A549 (cell line): ENCODE results near the gene SPTB. TPM values are rescaled to one million over a fixed set of nuclear protein-coding genes. Genes with fewer than 3 reads are reported as not detected.
A peak's percentile ranks its signal among the peaks of the same experiment; 100 is the strongest.

Source experiments
- ATAC-seq, 2 experiments: fragments of 200-7000 bp in 1 of 2; fragments of >200 bp in 1 of 2; cut with Nextera tagmentation in 1 of 2; cut with Tn5 transposase in 1 of 2; 3 replicates each; pipeline versions ENCODE4 v1.8.0 to v1.9.1; 2018 to 2020; ENCODE audit warnings: mild to moderate bottlenecking in 1 of 2, moderate library complexity in 1 of 2
- CTCF ChIA-PET: fragments of 300-600 bp; sonication (Branson Sonifier 250); formaldehyde crosslinking; extraction: SDS; loops from one replicate; lab custom pipeline; 2021; ENCODE audit warnings: antibody characterized with exemption, inconsistent platforms; lab: Yijun Ruan, JAX
- POLR2A ChIA-PET: fragments of 350-600 bp; formaldehyde crosslinking; extraction: SDS; loops from one replicate; lab custom pipeline; 2021; ENCODE audit warnings: antibody characterized with exemption, inconsistent platforms; lab: Yijun Ruan, JAX
- DNase-seq, 2 experiments: peaks; one replicate each; pipeline versions ENCODE4 v3.0.0 to v3.0.0-alpha.2; 2011 to 2016; ENCODE audit warnings: low read depth in 1 of 2, low spot score in 1 of 2
- FAIRE-seq: peaks from 2 replicates; lab custom pipeline; 2011; peaks lifted over from hg19 to GRCh38; lab: Jason Lieb, UNC
- H3K27ac ChIP-seq, 2 experiments: fragments of >200 bp; sonication (Bioruptor Twin); formaldehyde crosslinking; 3 replicates each; pipeline ENCODE4 v1.5.1; 2016 to 2017
- H3K4me1 ChIP-seq: fragments of >200 bp; sonication (Bioruptor Twin); formaldehyde crosslinking; 3 replicates; pipeline ENCODE4 v1.6.1; 2016
- H3K4me2 ChIP-seq: fragments of >200 bp; sonication (Bioruptor Twin); formaldehyde crosslinking; 3 replicates; pipeline ENCODE4 v1.6.1; 2016
- H3K4me3 ChIP-seq: fragments of >200 bp; sonication (Bioruptor Twin); formaldehyde crosslinking; 3 replicates; pipeline ENCODE4 v1.5.1; 2016
- H3K9me3 ChIP-seq: fragments of >200 bp; sonication (Bioruptor Twin); formaldehyde crosslinking; 3 replicates; pipeline ENCODE4 v1.6.1; 2016
- ATOH8 ChIP-seq: fragments of 250-450 bp; sonication (Bioruptor Pico); IDR thresholded peaks from 2 replicates; pipeline ENCODE4 v1.5.0; 2020; ENCODE audit warnings: low read depth, mild to moderate bottlenecking, moderate library complexity
- BCL3 ChIP-seq: fragments of >200 bp; sonication (Bioruptor Twin); formaldehyde crosslinking; IDR thresholded peaks from 3 replicates; pipeline ENCODE4 v1.6.1; 2016
- BHLHE40 ChIP-seq: IDR thresholded peaks from 2 replicates; pipeline ENCODE4 v1.6.1; 2012; ENCODE audit warnings: low read depth, low read length, inconsistent platforms
- CBX8 ChIP-seq: fragments of 200-600 bp; sonication (generic); IDR thresholded peaks from 2 replicates; pipeline ENCODE4 v1.6.1; 2016
- CHD2 ChIP-seq: fragments of 150-350 bp; IDR thresholded peaks from 2 replicates; pipeline ENCODE4 v1.6.1; 2014; ENCODE audit warnings: low read length; ENCODE audit not compliant: partially characterized antibody
- E2F6 ChIP-seq: IDR thresholded peaks from 2 replicates; pipeline ENCODE4 v1.6.1; 2012; ENCODE audit warnings: low read depth, borderline replicate concordance
- EHF ChIP-seq: fragments of 250-450 bp; sonication (Bioruptor Pico); IDR thresholded peaks from 2 replicates; pipeline ENCODE4 v1.5.0; 2020; ENCODE audit warnings: mild to moderate bottlenecking
- HEYL ChIP-seq: fragments of 250-450 bp; sonication (Bioruptor Pico); IDR thresholded peaks from 2 replicates; pipeline ENCODE4 v1.8.0; 2021; ENCODE audit warnings: mild to moderate bottlenecking, moderate library complexity
- HMGXB4 ChIP-seq: fragments of 250-450 bp; sonication (Bioruptor Pico); IDR thresholded peaks from 2 replicates; pipeline ENCODE4 v1.5.0; 2021; ENCODE audit warnings: mild to moderate bottlenecking, moderate library complexity, borderline replicate concordance
- HOXB13 ChIP-seq: fragments of 250-450 bp; sonication (Bioruptor Pico); IDR thresholded peaks from 2 replicates; pipeline ENCODE4 v1.5.0; 2020; ENCODE audit warnings: low read depth, mild to moderate bottlenecking, moderate library complexity
- JUN ChIP-seq, 2 experiments: fragments of >200 bp; sonication (Bioruptor Twin); formaldehyde crosslinking; IDR thresholded peaks; 2 replicates in 1 of 2; 3 replicates in 1 of 2; pipeline ENCODE4 v1.6.1; 2016 to 2017
- KDM5A ChIP-seq: fragments of 200-600 bp; sonication (generic); IDR thresholded peaks from 2 replicates; pipeline ENCODE4 v1.6.1; 2016; ENCODE audit warnings: antibody characterized with exemption, mild to moderate bottlenecking
- MAX ChIP-seq: IDR thresholded peaks from 2 replicates; pipeline ENCODE4 v1.6.1; 2012
- MYC ChIP-seq: IDR thresholded peaks from 2 replicates; pipeline ENCODE4 v1.6.1; 2012; ENCODE audit warnings: mild to moderate bottlenecking, inconsistent platforms, low read length, improper control_type of control experiment, borderline replicate concordance
- NFE2L2 ChIP-seq: fragments of 150-350 bp; conservative IDR thresholded peaks from 2 replicates; pipeline ENCODE4 v1.6.1; 2014; ENCODE audit warnings: low read length
- NR3C1 ChIP-seq: fragments of >200 bp; sonication (Bioruptor Twin); formaldehyde crosslinking; IDR thresholded peaks from 3 replicates; pipeline ENCODE4 v1.6.1; 2017
- POLR2AphosphoS2 ChIP-seq: conservative IDR thresholded peaks from 2 replicates; pipeline ENCODE4 v1.6.1; 2012; ENCODE audit warnings: low read length, improper control_type of control experiment, inconsistent platforms
- RAD21 ChIP-seq, 2 experiments: fragments of >200 bp in 1 of 2; sonication (Bioruptor Twin) in 1 of 2; formaldehyde crosslinking in 1 of 2; IDR thresholded peaks in 1 of 2; conservative IDR thresholded peaks in 1 of 2; 2 replicates in 1 of 2; 3 replicates in 1 of 2; pipeline ENCODE4 v1.6.1; 2012 to 2018; ENCODE audit warnings: inconsistent platforms in 1 of 2
- RARB ChIP-seq: fragments of 250-450 bp; sonication (Bioruptor Pico); IDR thresholded peaks from 2 replicates; pipeline ENCODE4 v1.8.0; 2021; ENCODE audit warnings: mild to moderate bottlenecking, moderate library complexity
- REST ChIP-seq: fragments of 200-600 bp; sonication (generic); IDR thresholded peaks from 2 replicates; pipeline ENCODE4 v1.6.1; 2016; ENCODE audit warnings: antibody characterized with exemption, mild to moderate bottlenecking, moderate library complexity
- USF2 ChIP-seq: fragments of 450-650 bp; IDR thresholded peaks from 2 replicates; pipeline ENCODE4 v1.6.1; 2014; ENCODE audit warnings: antibody characterized with exemption
- ZFP36 ChIP-seq: fragments of 450-650 bp; IDR thresholded peaks from 2 replicates; pipeline ENCODE4 v1.6.1; 2014; ENCODE audit warnings: borderline replicate concordance; ENCODE audit not compliant: partially characterized antibody
- WGBS: methylation state at CpG from one replicate; pipeline ENCODE4 v1.1.6; 2017; ENCODE audit errors: missing lambda C conversion rate; 5-methylcytosine and 5-hydroxymethylcytosine counted together
- polyA plus RNA-seq, 4 experiments: library from polyadenylated mRNA; depleted of rRNA in 3 of 4; stranded (reverse); fragments of >200 nt; fragmentation: RNase III in 1 of 4; extraction: RNeasy Plus Mini Kit Qiagen cat#74134 plus additional on column Dnase treatment in 1 of 4; gene quantifications; 2 replicates in 3 of 4; 3 replicates in 1 of 4; pipeline ENCODE4 v1.2.3, GENCODE V29; 2011 to 2017

SPTB gene
- polyA plus RNA-seq, 2 of the 4 experiments (the other 2 are of a cell fraction): 0.27 to 2.1 TPM

- no peak for TF ChIP-seq REST
- TF ChIP-seq HEYL (CRISPR knock-in tag): no peak
- no peak for TF ChIP-seq NR3C1
- TF ChIP-seq POLR2AphosphoS2: no peak
- TF ChIP-seq HMGXB4: no peak
- no peak for TF ChIP-seq BHLHE40
- no peak for TF ChIP-seq CHD2
- TF ChIP-seq NFE2L2: no peak
- TF ChIP-seq MAX: no peak
- TF ChIP-seq RAD21 (conservative IDR thresholded peaks at IDR 0.05 in 1 of 2, IDR thresholded peaks at IDR 0.05 in 1 of 2): peak in 1 of 2 experiments; percentile 44; a peak in 3 of 5 replicates
These were observed 118.2 kb downstream of the SPTB start (continued) for GRCh38 chr14:64761441-64762043.

GRCh38 chr14:64760916-64761315 lies 118.8 kb downstream of the SPTB start:
- 76% methylated on average over 5 of the region's 5 CpGs for WGBS
- POLR2A ChIA-PET: interaction anchor here (2.6 kb wide), 1 partner anchor 220 kb away, joined by 16 read pairs; the partner anchor contains the start of gene HSPA2

More at GRCh38 chr14:64760916-64761315, 118.8 kb downstream of the SPTB start:
- CTCF ChIA-PET: interaction anchor here (0.8 to 7.4 kb wide), 32 partner anchors 9 to 223 kb away, joined by 3 to 147 read pairs (median 6); partner anchors contain the start of genes HSPA2 and PLEKHG3
- Histone ChIP-seq H3K9me3 (no peaks in the 10 kb centered on the region), H3K4me3 (no peak overlapping the region), H3K4me1 (peaks cover 94% of the 10 kb centered on the region), H3K4me2 (peak overlapping the region; percentile 88), H3K27ac (peak overlapping the region; percentile 92 to 93)
- ATAC-seq: no peak
- no peak for FAIRE-seq
- TF ChIP-seq EHF (CRISPR knock-in tag): no peak
- TF ChIP-seq MYC: no peak
- no peak for TF ChIP-seq KDM5A
- no peak for TF ChIP-seq JUN (IDR thresholded peaks at IDR 0.05)
- no peak for TF ChIP-seq REST
- TF ChIP-seq ZFP36: no peak
- TF ChIP-seq E2F6: no peak
- TF ChIP-seq ATOH8 (CRISPR knock-in tag): no peak
- TF ChIP-seq CBX8: no peak
- no peak for TF ChIP-seq HOXB13
- TF ChIP-seq NR3C1: no peak
- TF ChIP-seq BCL3: no peak
- TF ChIP-seq USF2: no peak
- no peak for TF ChIP-seq RARB (CRISPR knock-in tag)
- no peak for DNase-seq
